ENCODE data around the gene FZD10. TPM values are rescaled to one million over a fixed set of nuclear protein-coding genes. Genes with fewer than 3 reads are reported as not detected.

FZD10 gene
- polyA plus RNA-seq, 3 donors, result 0.14 to 0.79 (median 0.76) TPM

- whole genome bisulfite sequencing, 3 donors, result 10 to 14% (median 12%) methylated on average over 68 to 71 of the region's 71 CpGs
- H3K27ac ChIP-seq (ENCODE audit: low read depth, low read length), result no peak overlapping the region
Observed at GRCh38 chr12:130163461-130164215, 1.4 kb downstream of the FZD10 start.

- no peak overlapping the region for H3K27ac ChIP-seq (ENCODE audit: low read depth, low read length)
- WGBS, 3 donors, result 27 to 29% (median 28%) methylated on average over 18 of the region's 18 CpGs
Observed at GRCh38 chr12:130164216-130164542, 1.9 kb downstream of the FZD10 start.

GRCh38 chr12:130164936-130165335 is 2.7 kb downstream of the FZD10 start:
- 39 to 57% (median 46%) methylated on average over 5 of the region's 5 CpGs for WGBS, 3 donors
- no peak overlapping the region for H3K27ac ChIP-seq (ENCODE audit: low read depth, low read length)

GRCh38 chr12:130166306-130166705 is 4.0 kb downstream of the FZD10 start:
- WGBS, 3 donors, result 53 to 81% (median 79%) methylated on average over 2 of the region's 2 CpGs
- H3K27ac ChIP-seq (ENCODE audit: low read depth, low read length), result no peak overlapping the region

GRCh38 chr12:130167537-130167936 is 5.3 kb downstream of the FZD10 start:
- 63 to 75% (median 72%) methylated on average over 1 of the region's 1 CpG for WGBS, 3 donors
- no peak overlapping the region for H3K27ac ChIP-seq (ENCODE audit: low read depth, low read length)

GRCh38 chr12:130169256-130169655 is 7.0 kb downstream of the FZD10 start:
- WGBS, 3 donors, result 27 to 34% (median 33%) methylated on average over 6 of the region's 6 CpGs

GRCh38 chr12:130169924-130170323 is 7.7 kb downstream of the FZD10 start:
- WGBS, 3 donors, result 54 to 62% (median 58%) methylated on average over 6 of the region's 6 CpGs
- no peak overlapping the region for H3K27ac ChIP-seq (ENCODE audit: low read depth, low read length)

More at GRCh38 chr12:130169256-130169655, 7.0 kb downstream of the FZD10 start:
- no peak overlapping the region for H3K27ac ChIP-seq (ENCODE audit: low read depth, low read length)

GRCh38 chr12:130170611-130171010 is 8.3 kb downstream of the FZD10 start:
- 47 to 53% (median 50%) methylated on average over 11 of the region's 11 CpGs for WGBS, 3 donors
- H3K27ac ChIP-seq (ENCODE audit: low read depth, low read length), result no peak overlapping the region

GRCh38 chr12:130177635-130178242 is 15.5 kb downstream of the FZD10 start:
- WGBS, 3 donors, result 12 to 38% (median 13%) methylated on average over 14 of the region's 14 CpGs
- no peak overlapping the region for H3K27ac ChIP-seq (ENCODE audit: low read depth, low read length)

- no peak overlapping the region for H3K27ac ChIP-seq (ENCODE audit: low read depth, low read length)
- 48 to 62% (median 50%) methylated on average over 7 of the region's 7 CpGs for WGBS, 3 donors
Observed at GRCh38 chr12:130178282-130178681, 16.0 kb downstream of the FZD10 start.

GRCh38 chr12:130179191-130179590 is 16.9 kb downstream of the FZD10 start:
- 73 to 85% (median 82%) methylated on average over 7 of the region's 7 CpGs for WGBS, 3 donors
- no peak overlapping the region for H3K27ac ChIP-seq (ENCODE audit: low read depth, low read length)

- 84 to 90% (median 86%) methylated on average over 11 of the region's 11 CpGs for WGBS, 3 donors
- H3K27ac ChIP-seq (ENCODE audit: low read depth, low read length), result no peak overlapping the region
Observed at GRCh38 chr12:130179621-130180020, 17.4 kb downstream of the FZD10 start.

GRCh38 chr12:130181211-130181610 is 18.9 kb downstream of the FZD10 start:
- no peak overlapping the region for H3K27ac ChIP-seq (ENCODE audit: low read depth, low read length)
- WGBS, 3 donors, result 64 to 94% (median 91%) methylated on average over 10 of the region's 10 CpGs

GRCh38 chr12:130183585-130184370 is 21.5 kb downstream of the FZD10 start:
- whole genome bisulfite sequencing, 3 donors, result 78 to 89% (median 81%) methylated on average over 23 of the region's 23 CpGs
- H3K27ac ChIP-seq (ENCODE audit: low read depth, low read length), result no peak overlapping the region

- 77 to 84% (median 80%) methylated on average over 12 of the region's 12 CpGs for WGBS, 3 donors
Observed at GRCh38 chr12:130184404-130185090, 22.3 kb downstream of the FZD10 start.

GRCh38 chr12:130185455-130186391 is 23.5 kb downstream of the FZD10 start:
- 79 to 88% (median 88%) methylated on average over 30 of the region's 30 CpGs for WGBS, 3 donors
- no peak overlapping the region for H3K27ac ChIP-seq (ENCODE audit: low read depth, low read length)

More at GRCh38 chr12:130184404-130185090, 22.3 kb downstream of the FZD10 start:
- no peak overlapping the region for H3K27ac ChIP-seq (ENCODE audit: low read depth, low read length)

- WGBS, 3 donors, result 33 to 39% (median 37%) methylated on average over 13 of the region's 13 CpGs
- H3K27ac ChIP-seq (ENCODE audit: low read depth, low read length), result no peak overlapping the region
Observed at GRCh38 chr12:130186651-130187268, 24.5 kb downstream of the FZD10 start.

Measured in adipose tissue (tissue), 3 donors.